Mucosa of descending colon (tissue), 3 donors: ENCODE data around the gene SSX2IP. TPM values are rescaled to one million over a fixed set of nuclear protein-coding genes. Genes with fewer than 3 reads are reported as not detected.

Experiments
- ATAC-seq: fragments of 200-7000 bp; cut with Tn5 transposase; one replicate; pipeline ENCODE4 v1.9.1; 2020; ENCODE audit warnings: mild to moderate bottlenecking, moderate library complexity
- DNase-seq, 3 donors: peaks; one replicate each; pipeline ENCODE4 v3.0.0-alpha.2; 2020
- H3K36me3 ChIP-seq: fragments of 200-600 bp; one replicate; pipeline ENCODE4 v1.8.0; 2021; ENCODE audit warnings: low read depth, mild to moderate bottlenecking
- H3K4me1 ChIP-seq: fragments of 200-600 bp; one replicate; pipeline ENCODE4 v1.8.0; 2021; ENCODE audit warnings: low read depth, mild to moderate bottlenecking
- H3K4me3 ChIP-seq: fragments of 200-600 bp; one replicate; pipeline ENCODE4 v1.8.0; 2021; ENCODE audit warnings: mild to moderate bottlenecking
- H3K9me3 ChIP-seq: fragments of 200-600 bp; one replicate; pipeline ENCODE4 v1.8.0; 2021; ENCODE audit warnings: mild to moderate bottlenecking
- CTCF ChIP-seq: fragments of 200-600 bp; IDR thresholded peaks from one replicate; pipeline ENCODE4 v1.8.0; 2022; ENCODE audit warnings: antibody characterized with exemption, mild to moderate bottlenecking
- intact Hi-C, 2 donors: fragments of 100-400 bp; cut with DNase I in 1 of 2; cut with micrococcal nuclease in 1 of 2; formaldehyde crosslinking; loops; one replicate each; pipeline versions ENCODE4 v1.11.0 to v1.11.1; 2022; cut with DNase I, micrococcal nuclease
- total RNA-seq, 3 donors: library from RNA; stranded (reverse); fragmentation: NEBNext Ultra II Directional in 2 of 3; extraction: Animal tissue kit (Norgen Biotek cat#: 25700) in 2 of 3; gene quantifications; one replicate each; pipeline versions ENCODE4 v1.2.1 to v1.2.4, GENCODE V29; 2021 to 2023
- donor health status: DM: no; HTN: no; CAD: no; lungs with moderate emphysema.
- donor health status: DM: no; HTN: no; CAD: no.
- donor health status: DM: no; HTN: yes; CAD: no.

The SSX2IP gene
- total RNA-seq, 3 donors from 2014 or later, result 6.2 to 36.7 (median 14.4) TPM

- H3K4me3 ChIP-seq, result no peak overlapping the region
Observed at GRCh38 chr1:84682047-84682446, 8.2 kb downstream of the SSX2IP start.

GRCh38 chr1:84677415-84678099 lies 12.7 kb downstream of the SSX2IP start:
- no peak for ATAC-seq
- intact Hi-C loops, result no loop called here
- H3K36me3 ChIP-seq, result no peaks in the 10 kb centered on the region

More at GRCh38 chr1:84682047-84682446, 8.2 kb downstream of the SSX2IP start:
- intact Hi-C loops, result no loop called here
- DNase-seq, result peak in 1 of 3 donors; percentile 27
- TF ChIP-seq CTCF, result no peak
- Histone ChIP-seq H3K4me1 (no peaks in the 10 kb centered on the region), H3K36me3 (no peaks in the 10 kb centered on the region), H3K9me3 (no peaks in the 10 kb centered on the region)
- ATAC-seq, result peak; percentile 79

GRCh38 chr1:84675631-84676030 lies 14.6 kb downstream of the SSX2IP start:
- no peak for TF ChIP-seq CTCF
- no peaks in the 10 kb centered on the region for H3K36me3 ChIP-seq
- no peak overlapping the region for H3K4me3 ChIP-seq
- DNase-seq (no peak), ATAC-seq (no peak)
- H3K4me1 ChIP-seq, result no peaks in the 10 kb centered on the region
- intact Hi-C loops, result no loop called here
- H3K9me3 ChIP-seq, result no peaks in the 10 kb centered on the region

More at GRCh38 chr1:84677415-84678099, 12.7 kb downstream of the SSX2IP start:
- H3K4me1 ChIP-seq, result no peaks in the 10 kb centered on the region
- no peak for DNase-seq
- no peak for TF ChIP-seq CTCF
- no peaks in the 10 kb centered on the region for H3K9me3 ChIP-seq
- H3K4me3 ChIP-seq, result no peak overlapping the region

- Histone ChIP-seq H3K9me3 (no peaks in the 10 kb centered on the region), H3K4me3 (no peak overlapping the region), H3K4me1 (no peaks in the 10 kb centered on the region), H3K36me3 (no peaks in the 10 kb centered on the region)
- intact Hi-C loops, result no loop called here
- DNase-seq (no peak), ATAC-seq (no peak)
- no peak for TF ChIP-seq CTCF
Observed at GRCh38 chr1:84675106-84675505, 15.2 kb downstream of the SSX2IP start.

- Histone ChIP-seq H3K36me3 (no peaks in the 10 kb centered on the region), H3K9me3 (no peaks in the 10 kb centered on the region), H3K4me3 (no peak overlapping the region), H3K4me1 (no peaks in the 10 kb centered on the region)
- ATAC-seq (no peak), DNase-seq (no peak)
- intact Hi-C loops, result no loop called here
- TF ChIP-seq CTCF, result no peak
Observed at GRCh38 chr1:84674705-84675104, 15.6 kb downstream of the SSX2IP start.
